Neuron (in vitro differentiated cells): ENCODE data around the gene C4orf50.
"Not testable (repeated sequence)": the region's sequence is repeated elsewhere in the genome, so short reads cannot be mapped to it uniquely, and the experiment has no call there.

Source experiments
- H2AFZ ChIP-seq: one replicate; pipeline ENCODE4 v1.6.1; 2013; ENCODE audit warnings: low read depth, mild to moderate bottlenecking, inconsistent platforms, low read length, moderate library complexity
- H3K27me3 ChIP-seq: one replicate; pipeline ENCODE4 v1.6.1; 2013; ENCODE audit warnings: low read length; ENCODE audit not compliant: insufficient read depth
- H3K36me3 ChIP-seq: one replicate; pipeline ENCODE4 v1.6.1; 2013; ENCODE audit warnings: low read length; ENCODE audit not compliant: insufficient read depth
- H3K4me1 ChIP-seq: one replicate; pipeline ENCODE4 v1.6.1; 2013; ENCODE audit warnings: low read length; ENCODE audit not compliant: insufficient read depth
- H3K4me3 ChIP-seq: 2 replicates; pipeline ENCODE4 v1.5.1; 2013; ENCODE audit warnings: mild to moderate bottlenecking, low read length, moderate library complexity
- H3K9me3 ChIP-seq: one replicate; pipeline ENCODE4 v1.6.1; 2013; ENCODE audit warnings: low read length

The C4orf50 gene

GRCh38 chr4:6005175-6005574 is 13.1 kb downstream of the C4orf50 start:
- no peaks in the 10 kb centered on the region for H3K9me3 ChIP-seq
- peaks cover 29% of the 10 kb centered on the region for H3K27me3 ChIP-seq
- H3K36me3 ChIP-seq: no peaks in the 10 kb centered on the region
- H3K4me3 ChIP-seq: no peak overlapping the region
- H3K4me1 ChIP-seq: no peaks in the 10 kb centered on the region
- H2AFZ ChIP-seq: no peak overlapping the region

GRCh38 chr4:6003485-6003884 is 14.7 kb downstream of the C4orf50 start:
- H3K9me3 ChIP-seq, H3K4me3 ChIP-seq, H3K36me3 ChIP-seq, H3K4me1 ChIP-seq, H2AFZ ChIP-seq: not testable (repeated sequence)
- H3K27me3 ChIP-seq: peaks cover 19% of the 10 kb centered on the region

GRCh38 chr4:6002926-6003325 is 15.3 kb downstream of the C4orf50 start:
- Histone ChIP-seq H3K4me1 (no peaks in the 10 kb centered on the region), H3K36me3 (no peaks in the 10 kb centered on the region), H2AFZ (no peak overlapping the region), H3K4me3 (no peak overlapping the region), H3K9me3 (no peaks in the 10 kb centered on the region), H3K27me3 (peaks cover 13% of the 10 kb centered on the region)

GRCh38 chr4:6002492-6002833 is 15.8 kb downstream of the C4orf50 start:
- H3K27me3 ChIP-seq: peaks cover 10% of the 10 kb centered on the region
- H3K9me3 ChIP-seq: no peaks in the 10 kb centered on the region
- H3K36me3 ChIP-seq: no peaks in the 10 kb centered on the region
- no peak overlapping the region for H3K4me3 ChIP-seq
- no peak overlapping the region for H2AFZ ChIP-seq
- no peaks in the 10 kb centered on the region for H3K4me1 ChIP-seq

- Histone ChIP-seq H3K27me3 (peaks cover 7% of the 10 kb centered on the region), H3K4me1 (no peaks in the 10 kb centered on the region), H3K9me3 (no peaks in the 10 kb centered on the region), H3K36me3 (no peaks in the 10 kb centered on the region), H3K4me3 (no peak overlapping the region), H2AFZ (no peak overlapping the region)
These were observed 16.3 kb downstream of the C4orf50 start for GRCh38 chr4:6001680-6002491.

GRCh38 chr4:5999830-6000365 is 18.3 kb downstream of the C4orf50 start:
- Histone ChIP-seq H3K36me3 (no peaks in the 10 kb centered on the region), H3K4me1 (no peaks in the 10 kb centered on the region), H3K9me3 (no peaks in the 10 kb centered on the region), H3K27me3 (peaks cover 19% of the 10 kb centered on the region), H3K4me3 (no peak overlapping the region), H2AFZ (no peak overlapping the region)

- Histone ChIP-seq H2AFZ (no peak overlapping the region), H3K4me1 (no peaks in the 10 kb centered on the region), H3K27me3 (peaks cover 19% of the 10 kb centered on the region), H3K9me3 (no peaks in the 10 kb centered on the region), H3K36me3 (no peaks in the 10 kb centered on the region), H3K4me3 (no peak overlapping the region)
These were observed 18.9 kb downstream of the C4orf50 start for GRCh38 chr4:5999356-5999755.

GRCh38 chr4:5998333-5998936 is 19.8 kb downstream of the C4orf50 start:
- H3K36me3 ChIP-seq: no peaks in the 10 kb centered on the region
- no peaks in the 10 kb centered on the region for H3K9me3 ChIP-seq
- no peaks in the 10 kb centered on the region for H3K4me1 ChIP-seq
- no peak overlapping the region for H3K4me3 ChIP-seq
- H2AFZ ChIP-seq: no peak overlapping the region
- H3K27me3 ChIP-seq: peaks cover 19% of the 10 kb centered on the region

GRCh38 chr4:5996641-5997040 is 21.6 kb downstream of the C4orf50 start:
- H3K27me3 ChIP-seq: peaks cover 22% of the 10 kb centered on the region
- no peak overlapping the region for H3K4me3 ChIP-seq
- no peaks in the 10 kb centered on the region for H3K4me1 ChIP-seq
- no peak overlapping the region for H2AFZ ChIP-seq
- no peaks in the 10 kb centered on the region for H3K9me3 ChIP-seq
- H3K36me3 ChIP-seq: no peaks in the 10 kb centered on the region

GRCh38 chr4:5995901-5996623 is 22.2 kb downstream of the C4orf50 start:
- Histone ChIP-seq H3K9me3 (no peaks in the 10 kb centered on the region), H3K4me3 (no peak overlapping the region), H3K4me1 (no peaks in the 10 kb centered on the region), H3K36me3 (no peaks in the 10 kb centered on the region), H2AFZ (no peak overlapping the region), H3K27me3 (peaks cover 22% of the 10 kb centered on the region)

- no peak overlapping the region for H3K4me3 ChIP-seq
- no peaks in the 10 kb centered on the region for H3K36me3 ChIP-seq
- no peaks in the 10 kb centered on the region for H3K9me3 ChIP-seq
- no peak overlapping the region for H2AFZ ChIP-seq
- H3K27me3 ChIP-seq: peaks cover 20% of the 10 kb centered on the region
- H3K4me1 ChIP-seq: no peaks in the 10 kb centered on the region
These were observed 24.1 kb downstream of the C4orf50 start for GRCh38 chr4:5993876-5994811.

- H3K4me3 ChIP-seq, H3K36me3 ChIP-seq, H2AFZ ChIP-seq, H3K4me1 ChIP-seq, H3K9me3 ChIP-seq: not testable (repeated sequence)
- peaks cover 20% of the 10 kb centered on the region for H3K27me3 ChIP-seq
These were observed 24.9 kb downstream of the C4orf50 start for GRCh38 chr4:5993346-5993745.
